NCI-H345 treated with DMSO at 0.1 percent for 48 hours (cell line): ENCODE results near the gene CDKL5.
"Not testable (repeated sequence)": the region's sequence is repeated elsewhere in the genome, so short reads cannot be mapped to it uniquely, and the experiment has no call there.

ENCODE experiments used
- DNase-seq: peaks from one replicate; lab custom pipeline; 2025; ENCODE audit not compliant: unreplicated experiment; lab: John Stamatoyannopoulos, UW

Gene CDKL5

GRCh38 chrX:18425199-18426003, at the start of gene CDKL5:
CDKL5 (plus strand) TSS chrX:18425608; CDS start chrX:18507097, 81,489 bp downstream.
- DNase-seq = peak; percentile 95

- peak; percentile 3 for DNase-seq
Measured at GRCh38 chrX:18377796-18378195, 47.6 kb upstream of the CDKL5 start.

GRCh38 chrX:18389966-18390365, 35.4 kb upstream of the CDKL5 start:
- DNase-seq = no peak

GRCh38 chrX:18390941-18391538, 34.4 kb upstream of the CDKL5 start:
- DNase-seq = peak; percentile 22

GRCh38 chrX:18394477-18394876, 30.9 kb upstream of the CDKL5 start:
- no peak for DNase-seq

GRCh38 chrX:18401848-18402213, 23.6 kb upstream of the CDKL5 start:
- no peak for DNase-seq

GRCh38 chrX:18406531-18407266, 18.7 kb upstream of the CDKL5 start:
- DNase-seq = no peak

GRCh38 chrX:18410038-18410437, 15.4 kb upstream of the CDKL5 start:
- DNase-seq = no peak

- no peak for DNase-seq
Measured at GRCh38 chrX:18415386-18415785, 10.0 kb upstream of the CDKL5 start.

GRCh38 chrX:18422325-18422724, 3.1 kb upstream of the CDKL5 start:
- no peak for DNase-seq

- no peak for DNase-seq
Measured at GRCh38 chrX:18422886-18423285, 2.5 kb upstream of the CDKL5 start.

GRCh38 chrX:18424482-18425198, 768 bp upstream of the CDKL5 start:
- DNase-seq = peak; percentile 45

- DNase-seq = no peak
Measured at GRCh38 chrX:18426004-18426320, 554 bp downstream of the CDKL5 start.

- DNase-seq = no peak
Measured at GRCh38 chrX:18428006-18428405, 2.6 kb downstream of the CDKL5 start.

GRCh38 chrX:18433288-18433687, 7.9 kb downstream of the CDKL5 start:
- not testable (repeated sequence) for DNase-seq

- DNase-seq = no peak
Measured at GRCh38 chrX:18434896-18435295, 9.5 kb downstream of the CDKL5 start.

- no peak for DNase-seq
Measured at GRCh38 chrX:18436017-18436416, 10.6 kb downstream of the CDKL5 start.

- no peak for DNase-seq
Measured at GRCh38 chrX:18440835-18441234, 15.4 kb downstream of the CDKL5 start.

GRCh38 chrX:18441780-18442367, 16.5 kb downstream of the CDKL5 start:
- no peak for DNase-seq

GRCh38 chrX:18448416-18448815, 23.0 kb downstream of the CDKL5 start:
- DNase-seq = no peak

- DNase-seq = no peak
Measured at GRCh38 chrX:18449236-18449635, 23.8 kb downstream of the CDKL5 start.
